ENCODE measurements around the gene TNFAIP8L2. TPM values are rescaled to one million over a fixed set of nuclear protein-coding genes. Genes with fewer than 3 reads are reported as not detected.
A peak's percentile ranks its signal among the peaks of the same experiment; 100 is the strongest.
"Not testable (repeated sequence)": the region's sequence is repeated elsewhere in the genome, so short reads cannot be mapped to it uniquely, and the experiment has no call there.

The TNFAIP8L2 gene
- total RNA-seq, 1 donor from 2014 or later = 10.3 TPM

DNA sequence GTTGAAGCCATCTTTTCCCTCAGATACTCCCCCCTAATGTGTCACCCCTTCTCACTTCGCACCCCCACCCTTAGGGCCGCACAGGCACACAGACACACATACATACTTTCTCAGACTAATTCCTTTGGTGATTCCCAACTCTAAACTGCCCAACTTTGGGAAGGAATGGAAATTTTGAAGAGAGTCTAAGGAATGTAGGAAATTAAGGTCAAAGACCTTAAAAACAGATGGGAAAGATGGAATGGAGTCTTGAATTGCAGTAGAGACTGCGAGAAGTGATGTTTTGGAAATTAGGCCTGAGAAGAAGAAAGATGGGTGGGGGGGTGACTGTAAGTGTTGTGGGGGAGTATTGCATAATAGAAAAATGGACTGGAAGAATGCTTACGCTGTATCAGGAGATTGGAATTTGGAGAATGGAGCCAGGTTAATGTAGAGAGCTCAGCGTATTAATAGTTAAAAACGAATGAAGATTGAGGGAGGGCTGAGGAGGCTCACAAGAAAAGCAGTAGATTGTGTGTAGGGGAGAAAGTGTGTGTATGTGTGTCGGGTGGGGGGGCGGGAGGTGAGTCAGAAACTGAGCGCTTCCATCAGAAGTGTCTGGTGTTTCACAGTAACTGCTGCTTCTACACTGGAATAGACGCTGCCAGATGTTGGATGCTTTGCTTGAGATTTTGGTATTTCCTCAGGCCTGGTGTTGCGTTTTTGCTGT is 43.6 kb downstream of the TNFAIP8L2 start:
- ATAC-seq (no peak), DNase-seq (no peak)
- Histone ChIP-seq H3K36me3 (peaks cover 19% of the 10 kb centered on the region), H3K4me1 (peaks cover 23% of the 10 kb centered on the region), H3K4me3 (peak overlapping the region; percentile 82), H3K27me3 (no peaks in the 10 kb centered on the region), H3K9me3 (no peaks in the 10 kb centered on the region), H3K27ac (peak overlapping the region; percentile 85)
- TF ChIP-seq, protein P1, sequence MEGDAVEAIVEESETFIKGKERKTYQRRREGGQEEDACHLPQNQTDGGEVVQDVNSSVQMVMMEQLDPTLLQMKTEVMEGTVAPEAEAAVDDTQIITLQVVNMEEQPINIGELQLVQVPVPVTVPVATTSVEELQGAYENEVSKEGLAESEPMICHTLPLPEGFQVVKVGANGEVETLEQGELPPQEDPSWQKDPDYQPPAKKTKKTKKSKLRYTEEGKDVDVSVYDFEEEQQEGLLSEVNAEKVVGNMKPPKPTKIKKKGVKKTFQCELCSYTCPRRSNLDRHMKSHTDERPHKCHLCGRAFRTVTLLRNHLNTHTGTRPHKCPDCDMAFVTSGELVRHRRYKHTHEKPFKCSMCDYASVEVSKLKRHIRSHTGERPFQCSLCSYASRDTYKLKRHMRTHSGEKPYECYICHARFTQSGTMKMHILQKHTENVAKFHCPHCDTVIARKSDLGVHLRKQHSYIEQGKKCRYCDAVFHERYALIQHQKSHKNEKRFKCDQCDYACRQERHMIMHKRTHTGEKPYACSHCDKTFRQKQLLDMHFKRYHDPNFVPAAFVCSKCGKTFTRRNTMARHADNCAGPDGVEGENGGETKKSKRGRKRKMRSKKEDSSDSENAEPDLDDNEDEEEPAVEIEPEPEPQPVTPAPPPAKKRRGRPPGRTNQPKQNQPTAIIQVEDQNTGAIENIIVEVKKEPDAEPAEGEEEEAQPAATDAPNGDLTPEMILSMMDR (IDR thresholded peaks at IDR 0.05) = no peak
- intact Hi-C loops (cut with DNase I) = no loop called here

DNA sequence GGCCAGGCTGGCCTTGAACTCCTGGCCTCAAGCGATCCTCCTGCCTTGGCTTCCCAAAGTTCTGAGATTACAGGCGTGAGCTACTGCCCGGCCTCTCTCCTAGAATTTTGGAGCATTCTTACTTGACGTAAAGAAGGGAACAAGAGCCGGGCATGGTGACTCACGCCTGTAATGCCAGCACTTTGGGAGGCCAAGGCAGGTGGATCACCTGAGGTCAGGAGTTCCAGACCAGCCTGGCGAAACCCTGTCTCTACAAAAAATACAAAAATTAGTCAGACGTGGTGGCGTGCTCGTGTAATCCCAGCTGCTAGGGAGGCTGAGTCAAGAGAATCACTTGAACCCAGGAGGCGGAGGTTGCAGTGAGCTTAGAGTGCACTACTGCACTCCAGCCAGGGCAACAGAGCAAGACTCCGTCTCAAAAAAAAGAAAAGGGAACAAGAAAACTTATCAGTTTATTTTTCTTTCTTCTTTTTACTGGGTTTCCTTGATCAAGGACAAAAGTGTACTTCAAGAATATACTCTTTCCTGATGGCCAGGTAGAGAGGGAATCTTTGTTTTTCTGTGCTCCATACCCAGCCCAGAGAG is 49.0 kb downstream of the TNFAIP8L2 start:
- Histone ChIP-seq H3K4me1 (peaks cover 13% of the 10 kb centered on the region), H3K36me3 (peaks cover 53% of the 10 kb centered on the region)

More for the DNA sequence above, 49.0 kb downstream of the TNFAIP8L2 start:
- DNase-seq; H3K27me3 ChIP-seq; H3K4me3 ChIP-seq; H3K9me3 ChIP-seq; ATAC-seq; H3K27ac ChIP-seq; intact Hi-C loops (cut with DNase I): not testable (repeated sequence)

Other genes with a start within 250 kb of the TNFAIP8L2 start
- 45.8 TPM for gene SETDB1, start 230.3 kb upstream of the TNFAIP8L2 start, total RNA-seq
- 354 TPM for gene CERS2, start 181.8 kb upstream of the TNFAIP8L2 start, total RNA-seq
- 1.2 TPM for gene ANXA9, start 174.4 kb upstream of the TNFAIP8L2 start, total RNA-seq
- gene MINDY1, start 149.7 kb upstream of the TNFAIP8L2 start, total RNA-seq = 26.5 TPM
- 18.3 TPM for gene PRUNE1, start 148.2 kb upstream of the TNFAIP8L2 start, total RNA-seq
- gene BNIPL, start 120.1 kb upstream of the TNFAIP8L2 start, total RNA-seq = 5.2 TPM
- gene C1orf56, start 108.9 kb upstream of the TNFAIP8L2 start, total RNA-seq = 3.9 TPM
- 105 TPM for gene CDC42SE1, start 97.0 kb upstream of the TNFAIP8L2 start, total RNA-seq
- gene MLLT11, start 96.3 kb upstream of the TNFAIP8L2 start, total RNA-seq = 0.72 TPM
- gene GABPB2, start 85.9 kb upstream of the TNFAIP8L2 start, total RNA-seq = 15.2 TPM
- 6.7 TPM for gene SEMA6C, start 10.0 kb upstream of the TNFAIP8L2 start, total RNA-seq
- 6.2 TPM for gene LYSMD1, start 9.3 kb downstream of the TNFAIP8L2 start, total RNA-seq
- gene SCNM1, start 9.5 kb downstream of the TNFAIP8L2 start, total RNA-seq = 34.6 TPM
- gene TMOD4, start 19.3 kb downstream of the TNFAIP8L2 start, total RNA-seq = not detected
- gene VPS72, start 33.5 kb downstream of the TNFAIP8L2 start, total RNA-seq = 42.6 TPM
- 54.0 TPM for gene PIP5K1A, start 41.9 kb downstream of the TNFAIP8L2 start, total RNA-seq
- 112 TPM for gene PSMD4, start 98.1 kb downstream of the TNFAIP8L2 start, total RNA-seq
- gene ZNF687, start 125.7 kb downstream of the TNFAIP8L2 start, total RNA-seq = 22.5 TPM
- gene PI4KB, start 170.8 kb downstream of the TNFAIP8L2 start, total RNA-seq = 65.0 TPM
- 45.8 TPM for gene RFX5, start 190.6 kb downstream of the TNFAIP8L2 start, total RNA-seq
- gene SELENBP1, start 216.1 kb downstream of the TNFAIP8L2 start, total RNA-seq = 321 TPM
- 177 TPM for gene PSMB4, start 242.9 kb downstream of the TNFAIP8L2 start, total RNA-seq

Measured in upper lobe of right lung (tissue), 1 donor.